ENCODE results near the gene SHBG.

The SHBG gene

DNA sequence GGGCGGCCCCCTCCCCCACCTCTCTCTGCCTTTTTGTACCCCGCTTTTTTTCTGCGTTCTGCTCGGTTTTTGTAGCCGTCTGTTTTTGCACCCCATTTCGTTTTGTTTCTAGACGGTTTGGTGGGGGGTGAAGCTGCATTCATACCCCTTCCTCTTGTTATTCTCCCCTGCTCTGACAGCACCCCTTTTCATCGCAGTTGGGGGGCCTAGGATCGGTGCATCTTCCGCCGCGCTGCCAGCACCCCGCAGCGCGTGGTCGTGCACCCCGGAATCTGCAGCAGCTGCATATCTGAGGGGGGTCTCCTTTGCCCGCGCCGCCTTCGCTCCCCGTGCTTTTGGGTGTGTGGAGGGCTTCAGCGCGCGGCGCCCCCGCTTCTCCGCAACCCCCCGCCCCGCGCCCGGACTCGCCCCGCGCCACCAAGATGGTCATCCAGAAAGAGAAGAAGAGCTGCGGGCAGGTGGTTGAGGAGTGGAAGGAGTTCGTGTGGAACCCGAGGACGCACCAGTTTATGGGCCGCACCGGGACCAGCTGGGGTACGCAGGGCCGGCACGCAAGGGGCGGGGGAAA is 21.2 kb downstream of the SHBG start:
- no peak for DNase-seq

DNA sequence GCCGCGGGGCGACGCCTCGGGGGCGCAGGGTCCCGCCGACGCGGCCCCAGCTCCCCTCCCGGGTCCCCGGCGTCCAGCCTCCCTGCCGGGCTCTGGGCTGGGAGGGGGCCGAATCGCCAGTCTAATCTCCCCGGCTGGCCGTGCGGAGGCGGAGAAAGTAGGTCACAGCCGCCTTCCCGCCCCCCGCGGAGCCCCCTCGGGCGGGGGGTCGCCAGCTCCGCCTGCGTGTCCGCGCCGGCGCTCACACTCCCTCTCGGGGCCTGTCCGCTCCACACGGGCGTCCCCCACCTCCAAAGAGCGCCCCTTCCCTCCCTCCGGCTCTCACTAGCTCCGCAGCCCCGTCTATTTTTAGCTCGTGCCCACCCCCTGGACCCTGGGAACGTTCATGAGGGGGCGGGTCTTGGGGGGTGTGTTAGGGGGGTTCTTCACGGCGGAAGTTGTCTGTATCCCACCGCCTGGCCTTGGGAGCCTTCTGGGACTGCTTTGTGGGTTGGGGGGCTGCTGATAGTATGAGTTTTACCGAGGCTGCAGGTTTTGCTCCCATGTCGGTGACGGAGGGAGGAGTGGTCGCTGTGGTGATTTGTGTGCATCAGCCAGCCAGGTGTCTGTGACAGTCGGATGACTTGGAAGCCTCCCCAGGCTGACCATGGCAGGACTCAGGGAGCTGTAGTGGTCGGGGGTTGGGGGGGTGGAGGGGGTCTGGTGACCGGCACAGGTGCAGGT is 21.9 kb downstream of the SHBG start:
- DNase-seq = peak; percentile 76

- no peak for DNase-seq
Measured at GRCh38 chr17:7652388-7653356, 22.7 kb downstream of the SHBG start.

- DNase-seq = no peak
Measured at GRCh38 chr17:7654832-7655540, 25.1 kb downstream of the SHBG start.

- DNase-seq = no peak
Measured at GRCh38 chr17:7655541-7655840, 25.6 kb downstream of the SHBG start.

DNA sequence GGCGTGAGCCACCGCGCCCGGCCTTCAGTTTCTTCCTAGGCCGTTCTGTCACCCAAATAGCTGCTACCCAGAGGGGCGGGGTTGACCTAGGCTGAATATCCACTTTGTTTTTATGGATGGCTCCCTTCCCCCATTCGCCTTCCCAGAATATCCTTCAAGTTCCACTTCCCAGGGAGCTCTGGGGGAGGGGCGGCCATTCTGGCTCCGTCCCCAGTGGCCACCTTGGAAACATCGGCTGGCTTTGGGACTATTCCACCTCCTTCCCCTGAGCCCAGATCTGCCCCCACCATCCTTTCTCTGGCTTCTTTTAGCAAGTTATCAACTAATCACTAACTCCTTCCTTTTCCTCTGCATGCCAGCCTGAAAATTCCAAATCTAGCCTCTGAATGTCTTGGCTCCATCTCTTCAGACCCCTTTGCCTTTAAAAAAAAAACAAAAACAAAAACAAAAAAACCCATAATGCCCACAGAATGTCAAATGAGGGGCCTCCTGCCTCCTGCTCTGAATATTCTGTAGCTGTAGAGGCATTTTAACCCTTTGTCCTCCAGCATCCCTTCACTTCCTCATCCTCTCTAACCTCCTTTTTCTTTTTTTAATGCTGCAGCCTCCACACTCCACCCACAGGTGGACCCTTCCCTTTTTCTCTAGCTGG is 27.1 kb downstream of the SHBG start:
- peak; percentile 54 for DNase-seq

GRCh38 chr17:7667656-7668406 is 37.9 kb downstream of the SHBG start:
- DNase-seq = peak; percentile 40

GRCh38 chr17:7668482-7668881 is 38.5 kb downstream of the SHBG start:
- DNase-seq = no peak

GRCh38 chr17:7673239-7673638 is 43.3 kb downstream of the SHBG start:
- DNase-seq = no peak

DNA sequence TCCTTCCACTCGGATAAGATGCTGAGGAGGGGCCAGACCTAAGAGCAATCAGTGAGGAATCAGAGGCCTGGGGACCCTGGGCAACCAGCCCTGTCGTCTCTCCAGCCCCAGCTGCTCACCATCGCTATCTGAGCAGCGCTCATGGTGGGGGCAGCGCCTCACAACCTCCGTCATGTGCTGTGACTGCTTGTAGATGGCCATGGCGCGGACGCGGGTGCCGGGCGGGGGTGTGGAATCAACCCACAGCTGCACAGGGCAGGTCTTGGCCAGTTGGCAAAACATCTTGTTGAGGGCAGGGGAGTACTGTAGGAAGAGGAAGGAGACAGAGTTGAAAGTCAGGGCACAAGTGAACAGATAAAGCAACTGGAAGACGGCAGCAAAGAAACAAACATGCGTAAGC is 45.0 kb downstream of the SHBG start:
- DNase-seq = no peak

DNA sequence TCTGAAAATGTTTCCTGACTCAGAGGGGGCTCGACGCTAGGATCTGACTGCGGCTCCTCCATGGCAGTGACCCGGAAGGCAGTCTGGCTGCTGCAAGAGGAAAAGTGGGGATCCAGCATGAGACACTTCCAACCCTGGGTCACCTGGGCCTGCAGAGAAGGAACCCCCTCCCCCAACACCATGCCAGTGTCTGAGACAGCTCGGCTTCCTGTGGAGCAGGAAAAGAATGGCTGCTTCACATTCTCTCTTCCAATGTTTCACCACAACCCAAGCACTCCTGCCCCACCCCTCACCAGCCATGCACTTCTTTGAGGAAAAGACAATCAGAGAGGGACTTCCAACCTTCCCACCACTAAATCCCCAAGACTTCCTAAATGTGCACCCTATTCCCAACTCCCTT is 46.6 kb downstream of the SHBG start:
- DNase-seq = no peak

DNA sequence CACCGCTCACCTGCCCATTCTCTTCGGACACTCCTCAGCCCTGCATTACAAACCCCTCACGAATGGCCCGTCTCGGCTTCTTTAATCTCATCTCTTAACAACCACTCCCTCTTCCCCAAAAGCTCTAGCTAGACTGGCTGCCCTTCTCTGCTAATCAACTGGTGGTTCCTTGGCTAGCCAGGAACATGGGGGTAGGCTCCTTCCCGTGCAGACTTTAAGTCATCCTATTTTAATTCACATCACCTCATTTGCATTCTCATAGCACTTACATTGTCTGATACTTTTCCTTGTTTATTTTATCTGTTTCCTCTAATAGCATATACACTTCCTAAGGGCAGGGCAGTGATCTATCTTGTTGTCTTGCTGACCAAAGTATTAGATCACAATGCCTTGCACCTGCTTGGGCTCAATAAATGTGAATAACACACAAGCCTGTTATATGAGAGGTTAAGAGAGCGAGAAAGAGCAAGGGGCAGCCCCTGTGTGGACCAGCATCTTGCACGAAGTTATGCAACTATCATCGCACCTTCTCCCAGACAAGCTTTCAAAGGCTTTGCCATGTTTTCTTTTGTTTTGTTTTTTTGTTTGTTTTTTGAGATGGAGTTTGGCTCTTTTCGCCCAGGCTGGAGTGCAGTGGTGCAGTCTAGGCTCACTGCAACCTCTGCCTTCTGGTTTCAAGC is 47.6 kb downstream of the SHBG start:
- DNase-seq = no peak
